DMS53 (cell line): Measurements from ENCODE around the gene TKTL1.
"Not testable (repeated sequence)": the region's sequence is repeated elsewhere in the genome, so short reads cannot be mapped to it uniquely, and the experiment has no call there.

ENCODE experiments used
- DNase-seq: peaks from one replicate; lab custom pipeline; 2025; lab: John Stamatoyannopoulos, UW

Gene TKTL1

DNA sequence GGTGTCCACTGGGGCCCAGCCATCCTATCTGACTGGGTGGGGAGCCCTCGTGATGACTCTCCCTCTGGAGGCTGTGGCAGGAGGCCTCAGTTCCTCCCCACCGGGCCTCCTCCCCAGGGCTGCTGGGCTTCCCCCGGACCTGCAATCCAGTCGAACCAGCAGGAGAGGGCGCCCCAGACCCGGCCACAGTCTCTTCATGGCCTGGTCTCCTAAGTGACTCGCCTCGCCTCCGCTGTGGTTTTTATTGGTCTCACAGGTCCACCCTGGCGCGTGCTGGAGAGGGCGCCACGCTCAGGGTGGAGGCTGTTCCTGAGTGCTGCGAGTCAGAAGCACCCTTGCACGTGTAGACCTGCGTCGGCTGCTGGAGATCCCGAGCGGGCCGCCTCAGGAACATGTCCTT lies 48.0 kb downstream of the TKTL1 start:
- DNase-seq: not testable (repeated sequence)

DNA sequence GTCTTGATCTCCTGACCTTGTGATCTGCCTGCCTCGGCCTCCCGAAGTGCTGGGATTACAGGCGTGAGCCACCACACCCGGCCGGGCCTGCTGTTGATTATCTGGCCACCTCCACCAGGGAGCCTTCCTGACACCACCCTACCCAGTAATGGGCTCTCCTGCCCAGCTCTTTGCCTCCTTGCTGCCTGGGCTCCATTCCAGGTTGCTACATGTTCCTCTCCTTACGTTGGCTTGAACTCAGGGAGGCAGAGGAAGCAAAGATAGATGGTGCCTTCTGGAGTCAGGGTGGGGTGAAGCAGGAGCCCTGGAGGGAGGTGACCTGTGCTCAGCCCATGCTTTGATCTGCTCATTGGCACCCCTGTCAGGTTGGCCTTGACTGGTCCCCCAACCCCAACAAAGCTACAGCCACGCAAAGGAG lies 52.5 kb downstream of the TKTL1 start:
- DNase-seq: no peak

DNA sequence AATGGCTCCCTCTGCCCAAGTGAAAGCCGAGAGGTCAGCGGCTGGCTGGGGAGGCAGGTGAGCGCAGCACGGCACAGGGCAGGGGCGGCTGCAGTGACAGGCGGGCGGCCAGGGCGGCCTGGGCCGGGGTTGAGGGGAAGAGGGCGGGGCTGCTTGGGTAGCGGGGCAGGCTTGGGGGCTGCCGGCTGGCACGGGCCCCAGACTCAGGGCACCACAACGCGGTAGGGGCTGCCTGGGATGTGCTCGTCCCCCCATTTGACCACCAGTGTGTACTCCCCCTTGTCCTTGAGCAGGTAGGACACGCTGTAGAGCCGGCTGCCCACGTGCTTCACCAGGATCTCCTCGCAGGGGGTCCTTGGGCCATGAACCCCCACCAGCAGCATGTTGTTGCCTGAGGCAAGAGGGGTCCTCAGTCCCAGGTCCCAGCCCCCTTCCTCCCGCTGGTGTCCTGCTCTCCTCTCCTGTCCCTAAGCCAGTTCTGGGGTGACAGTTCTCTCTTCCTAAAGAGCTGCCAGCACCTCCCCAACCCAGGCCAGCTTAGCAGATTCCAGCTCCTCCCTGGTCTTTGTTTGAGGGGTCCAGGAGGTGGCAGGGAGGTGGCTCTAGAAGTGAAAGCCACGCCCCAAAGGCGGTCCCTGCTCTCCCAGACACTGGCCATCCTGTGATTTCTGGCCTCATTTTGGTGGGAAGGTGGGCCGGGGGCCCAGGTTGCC lies 53.2 kb downstream of the TKTL1 start:
- DNase-seq: no peak

- DNase-seq: no peak
Observed at GRCh38 chrX:154349359-154349935, 53.9 kb downstream of the TKTL1 start.

- DNase-seq: no peak
Observed at GRCh38 chrX:154349979-154350378, 54.4 kb downstream of the TKTL1 start.

DNA sequence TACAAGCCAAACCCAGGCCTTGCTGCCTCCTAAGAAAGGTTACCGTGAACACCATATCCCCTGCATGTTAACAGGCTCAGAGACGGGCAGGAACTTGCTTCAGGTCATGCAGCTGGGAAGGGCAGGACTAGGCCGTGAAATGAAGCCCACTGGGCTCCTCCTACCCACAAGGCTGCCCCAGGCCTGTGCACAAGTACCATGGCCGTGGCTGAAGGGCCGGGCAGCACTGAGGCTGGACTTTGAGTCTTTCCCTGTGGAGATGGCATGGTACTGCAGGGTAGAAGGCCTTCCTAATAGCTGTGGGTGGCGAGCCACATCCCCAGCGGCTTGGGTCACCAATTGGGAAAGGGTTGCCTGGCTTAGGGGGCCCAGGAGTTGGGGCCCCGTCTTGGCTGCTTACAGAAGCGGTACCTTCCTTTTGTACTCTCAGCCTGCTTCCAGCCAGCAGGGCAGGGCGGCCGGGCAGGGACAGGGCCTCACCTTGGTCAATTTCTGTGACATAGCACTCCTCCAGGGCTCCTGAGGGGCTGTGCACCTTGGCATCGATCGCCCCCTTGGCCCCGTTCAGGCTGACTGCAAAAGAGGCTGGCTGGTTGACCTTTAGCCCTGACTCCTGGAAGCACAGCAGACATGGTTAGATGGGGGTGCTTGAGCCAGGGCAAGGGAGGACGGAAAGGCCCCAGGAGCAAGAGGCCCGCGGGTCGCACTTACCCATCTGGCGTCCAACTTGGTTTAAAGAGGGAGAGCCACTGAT lies 55.0 kb downstream of the TKTL1 start:
- DNase-seq: no peak

GRCh38 chrX:154351183-154352011 lies 55.8 kb downstream of the TKTL1 start:
- no peak for DNase-seq

DNA sequence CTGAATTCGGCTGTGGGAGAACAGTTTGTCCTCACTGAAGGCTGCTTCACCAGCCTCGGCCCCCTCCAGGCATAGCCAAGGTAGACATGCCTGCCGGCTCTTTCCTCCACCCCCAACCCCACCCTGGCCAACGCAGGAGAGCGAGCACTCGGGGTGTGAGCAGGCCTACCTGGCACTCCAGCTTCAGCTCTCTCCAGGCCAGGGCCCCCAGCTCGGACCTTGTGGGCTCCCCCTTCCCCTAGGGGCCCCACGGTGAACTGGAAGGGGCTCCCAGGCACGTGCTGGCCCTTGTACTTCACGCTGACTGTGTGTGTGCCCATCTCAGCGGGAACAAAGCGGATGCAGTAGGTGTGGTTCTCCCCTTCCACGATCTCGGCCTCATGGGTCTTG lies 56.4 kb downstream of the TKTL1 start:
- no peak for DNase-seq

GRCh38 chrX:154352466-154352865 lies 56.9 kb downstream of the TKTL1 start:
- no peak for DNase-seq

DNA sequence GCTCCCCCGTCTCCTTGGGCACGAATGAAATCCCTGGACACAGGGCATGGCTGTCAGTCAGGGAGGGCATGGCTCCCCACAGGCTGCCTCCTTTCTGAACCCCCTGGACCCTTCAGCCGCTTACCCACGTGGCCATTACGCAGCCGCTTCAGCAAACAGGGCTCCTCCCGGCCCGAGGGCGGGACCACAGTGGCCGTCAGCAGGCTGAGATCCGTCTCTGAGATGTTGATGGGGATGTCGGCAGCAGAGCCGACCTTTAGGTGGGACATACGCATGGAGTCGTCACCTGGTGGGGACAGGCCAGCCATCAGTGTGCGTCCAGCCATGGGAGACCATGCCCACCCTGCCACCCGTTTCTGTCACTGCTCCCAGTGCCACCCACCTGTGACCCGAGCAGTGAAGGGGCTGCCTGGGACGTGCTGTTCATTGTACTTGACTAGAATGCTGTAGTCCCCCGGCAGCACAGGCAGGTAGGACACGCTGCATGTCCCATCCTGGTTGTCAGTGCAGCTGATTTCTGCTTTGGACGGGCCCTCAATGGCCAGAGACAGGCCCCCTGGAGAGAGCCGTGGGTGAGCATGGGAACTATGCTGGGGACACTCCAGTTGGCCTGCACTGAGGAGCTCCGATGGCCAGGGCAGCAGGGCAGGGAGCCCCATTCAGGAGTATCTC lies 57.7 kb downstream of the TKTL1 start:
- no peak for DNase-seq

- no peak for DNase-seq
Observed at GRCh38 chrX:154354013-154354412, 58.4 kb downstream of the TKTL1 start.

DNA sequence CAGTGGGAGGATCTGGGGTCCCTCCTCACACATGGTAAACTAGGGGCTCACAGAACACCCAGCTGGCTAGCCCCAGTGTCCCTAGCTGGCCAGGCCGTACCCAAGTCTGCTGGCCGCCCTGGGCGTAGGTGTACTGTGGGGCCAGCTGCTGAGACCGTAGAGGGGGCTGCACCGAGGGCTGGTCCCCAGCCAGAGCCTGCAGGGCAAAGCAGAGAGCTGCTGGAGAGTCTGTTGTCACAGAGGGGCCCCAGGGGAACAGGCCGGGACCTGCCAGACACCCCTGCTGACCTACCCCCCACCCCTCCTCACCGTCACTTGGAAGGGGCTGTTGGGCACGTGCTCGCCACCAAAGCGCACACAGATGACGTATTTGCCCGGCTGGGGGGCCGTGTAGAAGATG lies 58.9 kb downstream of the TKTL1 start:
- DNase-seq: no peak

- DNase-seq: no peak
Observed at GRCh38 chrX:154355094-154355775, 59.6 kb downstream of the TKTL1 start.

- no peak for DNase-seq
Observed at GRCh38 chrX:154355776-154356140, 60.2 kb downstream of the TKTL1 start.

DNA sequence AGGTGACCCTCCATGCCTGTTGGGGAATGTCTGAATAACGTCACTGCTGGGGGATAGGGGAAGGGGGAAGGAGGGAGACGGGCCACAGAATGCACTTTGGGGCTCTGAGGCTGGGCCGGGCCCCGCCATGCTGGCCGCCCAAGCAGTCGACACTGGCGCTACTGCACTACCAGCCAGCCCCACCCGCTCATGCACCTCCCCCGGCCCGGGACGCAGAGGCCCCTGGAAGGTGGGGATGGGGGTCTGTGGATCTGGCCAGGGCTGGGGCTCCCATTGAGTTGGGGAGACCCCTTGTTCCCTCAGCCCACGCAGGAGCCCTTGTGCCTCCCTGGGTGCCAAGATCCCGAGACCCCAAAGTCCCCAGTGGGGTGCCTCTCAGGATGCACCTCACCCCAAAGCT lies 61.0 kb downstream of the TKTL1 start:
- DNase-seq: no peak

DNA sequence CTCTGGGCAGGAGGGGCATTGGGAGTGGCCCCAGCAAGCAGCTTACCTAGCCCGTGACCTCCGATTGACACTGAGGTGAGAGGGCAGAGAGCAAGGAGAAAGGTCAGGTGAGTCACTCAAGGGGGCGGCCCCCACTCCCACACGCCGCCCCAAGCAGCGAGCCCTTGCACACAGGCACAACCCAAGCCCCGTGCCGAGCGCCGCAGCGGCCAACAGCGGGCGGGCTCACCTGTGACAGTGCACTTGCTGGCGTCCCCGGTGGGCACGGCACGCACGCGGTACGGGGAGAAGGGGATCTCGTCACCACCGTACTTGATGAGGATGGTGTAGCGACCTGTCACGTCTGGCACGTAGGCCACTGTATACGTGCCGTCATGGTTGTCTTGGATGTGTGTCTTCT lies 61.6 kb downstream of the TKTL1 start:
- no peak for DNase-seq

GRCh38 chrX:154358011-154358410 lies 62.4 kb downstream of the TKTL1 start:
- DNase-seq: no peak

DNA sequence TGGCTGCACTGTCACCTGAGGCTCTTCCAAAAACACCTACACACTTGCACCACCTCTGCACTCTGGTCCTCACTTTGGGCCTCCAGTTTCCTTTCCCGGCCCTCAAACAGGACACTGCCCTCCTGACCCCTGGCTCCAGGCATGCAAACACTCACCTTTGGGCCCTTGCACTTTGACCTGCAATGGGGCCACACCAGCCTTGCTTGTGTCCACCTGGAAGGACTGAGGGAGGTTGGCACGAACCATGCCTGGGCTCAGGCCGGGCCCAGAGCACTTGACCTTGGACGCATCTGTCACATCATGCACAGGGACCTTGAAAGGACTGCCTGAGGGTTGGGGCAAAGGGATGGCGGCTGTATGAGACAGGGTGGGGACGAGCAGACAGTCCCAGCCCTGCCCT lies 63.2 kb downstream of the TKTL1 start:
- DNase-seq: no peak

DNA sequence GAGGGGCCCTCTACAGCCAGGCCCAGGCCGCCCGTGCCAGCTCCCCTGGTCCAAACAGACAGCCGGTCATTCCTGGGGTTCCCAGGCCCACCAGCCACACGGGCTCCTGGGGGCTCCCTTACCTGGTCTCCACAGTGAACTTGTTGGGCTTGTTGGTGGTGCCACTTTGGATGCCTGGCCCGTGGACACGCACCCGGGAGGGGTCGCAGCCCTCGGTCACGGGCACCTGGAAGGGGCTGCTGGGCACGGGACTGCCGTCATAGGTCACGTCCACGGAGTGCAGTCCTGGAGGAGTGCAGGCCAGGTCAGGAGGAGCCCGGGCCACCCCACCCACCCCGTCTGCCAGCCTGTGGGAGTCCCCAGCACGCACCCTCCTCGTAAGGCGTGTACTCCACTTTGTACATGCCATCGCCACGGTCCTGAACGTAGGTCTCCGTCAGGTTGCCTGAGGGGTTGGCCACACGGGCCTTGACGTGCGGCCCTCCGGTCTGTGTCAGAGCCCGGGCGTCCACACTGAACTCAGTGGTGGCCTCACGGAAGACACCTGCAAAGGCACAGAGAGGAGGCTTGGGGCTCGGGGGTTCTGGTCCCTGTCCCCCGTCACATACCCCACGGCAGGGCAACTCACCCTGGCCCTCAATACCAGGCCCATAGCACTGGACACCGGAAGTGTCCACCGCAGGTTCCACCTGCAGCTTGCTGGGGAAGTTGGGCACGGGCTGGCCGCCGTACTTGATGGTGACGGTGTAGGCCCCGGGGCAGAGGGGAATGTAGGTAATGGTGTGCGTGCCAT lies 64.0 kb downstream of the TKTL1 start:
- no peak for DNase-seq

- no peak for DNase-seq
Observed at GRCh38 chrX:154360155-154360713, 64.6 kb downstream of the TKTL1 start.
